ENCODE data around the gene SETBP1. TPM values are rescaled to one million over a fixed set of nuclear protein-coding genes. Genes with fewer than 3 reads are reported as not detected.

SETBP1 gene
- total and polyA plus RNA-seq, 2 of the 8 experiments (the other 6 are each of a cell fraction or from before 2014, with no cell fraction given), result 2.0 to 6.5 TPM

DNA sequence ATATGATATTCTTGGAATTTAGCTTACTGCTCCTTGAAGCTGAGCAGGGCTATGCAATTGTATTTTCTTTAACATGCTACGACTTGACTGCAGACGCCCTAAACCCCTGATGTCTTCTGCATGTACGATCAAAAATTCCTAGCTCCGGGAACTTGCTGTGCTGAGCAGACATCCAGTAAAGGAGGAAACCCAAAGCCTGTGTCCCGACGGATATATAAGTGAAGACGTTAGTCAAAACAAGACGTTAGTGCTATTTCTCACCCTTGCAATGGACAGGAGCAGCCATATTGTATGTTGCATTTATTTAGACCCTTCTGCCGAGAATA, 51.5 kb downstream of the SETBP1 start (continued):
- TF ChIP-seq SAP30 (IDR thresholded peaks at IDR 0.05; ENCODE audit: insufficient read depth, insufficient replicate concordance, low read length) (no peak), TBP (IDR thresholded peaks at IDR 0.05; ENCODE audit: low read depth, low read length) (no peak)

Data from H1 (cell line).